ENCODE data around the gene CEP192. TPM values are rescaled to one million over a fixed set of nuclear protein-coding genes. Genes with fewer than 3 reads are reported as not detected.

Gene CEP192
- total RNA-seq, 1 donor from 2014 or later, result 14.4 TPM

GRCh38 chr18:13026583-13027270 is 35.6 kb downstream of the CEP192 start:
- no peak for DNase-seq (ENCODE audit: low read depth)
- no peak overlapping the region for H3K4me3 ChIP-seq (ENCODE audit: low read depth, low read length)
- H3K27me3 ChIP-seq (ENCODE audit: control insufficient read depth, insufficient read depth, low read length), result no peaks in the 10 kb centered on the region
- peaks cover 2% of the 10 kb centered on the region for H3K36me3 ChIP-seq (ENCODE audit: control insufficient read depth, insufficient read depth, low read length)
- TF ChIP-seq CTCF (IDR thresholded peaks at IDR 0.05; ENCODE audit: insufficient read depth, low read length, poor library complexity, severe bottlenecking), result no peak

- H3K36me3 ChIP-seq (ENCODE audit: control insufficient read depth, insufficient read depth, low read length), result peaks cover 3% of the 10 kb centered on the region
- no peak for TF ChIP-seq CTCF (IDR thresholded peaks at IDR 0.05; ENCODE audit: insufficient read depth, low read length, poor library complexity, severe bottlenecking)
Observed at GRCh38 chr18:13028869-13029268, 37.7 kb downstream of the CEP192 start.

GRCh38 chr18:13032173-13032572 is 41.0 kb downstream of the CEP192 start:
- no peak for DNase-seq (ENCODE audit: low read depth)
- no peak for TF ChIP-seq CTCF (IDR thresholded peaks at IDR 0.05; ENCODE audit: insufficient read depth, low read length, poor library complexity, severe bottlenecking)
- Histone ChIP-seq H3K27me3 (ENCODE audit: control insufficient read depth, insufficient read depth, low read length) (no peaks in the 10 kb centered on the region), H3K36me3 (ENCODE audit: control insufficient read depth, insufficient read depth, low read length) (peaks cover 1% of the 10 kb centered on the region), H3K4me3 (ENCODE audit: low read depth, low read length) (no peak overlapping the region)

More at GRCh38 chr18:13028869-13029268, 37.7 kb downstream of the CEP192 start:
- Histone ChIP-seq H3K4me3 (ENCODE audit: low read depth, low read length) (no peak overlapping the region), H3K27me3 (ENCODE audit: control insufficient read depth, insufficient read depth, low read length) (no peaks in the 10 kb centered on the region)
- DNase-seq (ENCODE audit: low read depth), result no peak

GRCh38 chr18:13035249-13035914 is 44.2 kb downstream of the CEP192 start:
- H3K4me3 ChIP-seq (ENCODE audit: low read depth, low read length), result no peak overlapping the region
- no peak for TF ChIP-seq CTCF (IDR thresholded peaks at IDR 0.05; ENCODE audit: insufficient read depth, low read length, poor library complexity, severe bottlenecking)
- no peak for DNase-seq (ENCODE audit: low read depth)
- H3K36me3 ChIP-seq (ENCODE audit: control insufficient read depth, insufficient read depth, low read length), result peaks cover 1% of the 10 kb centered on the region
- H3K27me3 ChIP-seq (ENCODE audit: control insufficient read depth, insufficient read depth, low read length), result no peaks in the 10 kb centered on the region

- H3K36me3 ChIP-seq (ENCODE audit: control insufficient read depth, insufficient read depth, low read length), result peaks cover 1% of the 10 kb centered on the region
- H3K27me3 ChIP-seq (ENCODE audit: control insufficient read depth, insufficient read depth, low read length), result no peaks in the 10 kb centered on the region
- DNase-seq (ENCODE audit: low read depth), result no peak
- no peak overlapping the region for H3K4me3 ChIP-seq (ENCODE audit: low read depth, low read length)
- TF ChIP-seq CTCF (IDR thresholded peaks at IDR 0.05; ENCODE audit: insufficient read depth, low read length, poor library complexity, severe bottlenecking), result no peak
Observed at GRCh38 chr18:13036622-13037320, 45.6 kb downstream of the CEP192 start.
